ENCODE data around the gene SOX15. TPM values are rescaled to one million over a fixed set of nuclear protein-coding genes. Genes with fewer than 3 reads are reported as not detected.

The SOX15 gene
- total and polyA plus RNA-seq, 10 of the 15 experiments (the other 5 are each of a cell fraction or from before 2014, with no cell fraction given), result 0.06 to 0.53 (median 0.16) TPM; not detected in 2

- DNase-seq (ENCODE audit: low read depth, low spot score) (no peak), ATAC-seq (no peak), FAIRE-seq (peak; percentile 75)
- CTCF ChIA-PET, result interaction anchor here (0.8 to 2.5 kb wide), 7 partner anchors 7 to 134 kb away, joined by 3 to 20 read pairs (median 4); partner anchors contain the start of genes SENP3 and TP53
- Histone ChIP-seq H3K79me2 (ENCODE audit: control insufficient read depth, insufficient read depth, low read length) (no peaks in the 10 kb centered on the region; the same call in 1 of the 2 replicates), H3K36me3 (ENCODE audit: control insufficient read depth in 2 of 2, insufficient read depth in 2 of 2, low read length in 1 of 2) (no peaks in the 10 kb centered on the region), H3K9me3 (replicated peaks; ENCODE audit: control insufficient read depth, insufficient read depth, low read length) (no peaks in the 10 kb centered on the region), H3K27ac (ENCODE audit: control insufficient read depth, insufficient read depth) (peak overlapping the region; percentile 7; the same call in 1 of the 2 replicates), H4K20me1 (ENCODE audit: control insufficient read depth, insufficient read depth) (no peaks in the 10 kb centered on the region), H3K4me3 (no peak overlapping the region), H3K9ac (ENCODE audit: control insufficient read depth, insufficient read depth, low read length) (no peak overlapping the region), H2AFZ (ENCODE audit: control insufficient read depth, low read depth, low read length) (no peak overlapping the region), H3K27me3 (replicated peaks in 1 of 2; ENCODE audit: control insufficient read depth in 2 of 2, insufficient read depth in 2 of 2, low read length in 1 of 2) (no peaks in the 10 kb centered on the region; a peak in 1 of 4 replicates), H3K4me2 (ENCODE audit: control insufficient read depth, insufficient read depth) (peak overlapping the region; percentile 45), H3K4me1 (ENCODE audit: control insufficient read depth, insufficient read depth, low read length) (peaks cover 36% of the 10 kb centered on the region)
- no peak for TF ChIP-seq SMC3 (IDR thresholded peaks at IDR 0.05; ENCODE audit: borderline replicate concordance, low read length)
- no peak for TF ChIP-seq IKZF2 (IDR thresholded peaks at IDR 0.05)
- 0 out of 2 replicates have a peak, but pooled peaks have one; percentile 6 for TF ChIP-seq MTA3 (IDR thresholded peaks at IDR 0.05; ENCODE audit: borderline replicate concordance, low read length)
- 91% methylated on average over 1 of the region's 1 CpG for WGBS (ENCODE audit: insufficient coverage, insufficient replicate concordance, low lambda C conversion rate, missing lambda C conversion rate)
- SMC1A ChIA-PET (ENCODE audit: uncharacterized antibody, unreplicated experiment), result interaction anchor here (2.2 kb wide), 1 partner anchor 38 kb away, joined by 10 read pairs; no protein-coding TSS in a partner anchor
- intact Hi-C loops (cut with micrococcal nuclease; ENCODE audit: unreplicated experiment), result no loop called here
- BruUV-seq (replicated peaks), result no TSS peak
- RAD21 ChIA-PET (ENCODE audit: unreplicated experiment), result interaction anchor here (1.3 to 1.8 kb wide), 2 partner anchors 38 to 39 kb away, joined by 5 to 6 read pairs; no protein-coding TSS in a partner anchor
- POLR2A ChIA-PET, result interaction anchor here (0.7 to 1.0 kb wide), 3 partner anchors 217 to 373 kb away, joined by 3 to 6 read pairs (median 3); partner anchors contain the start of genes ACADVL, ACAP1 and DLG4
- in situ Hi-C loops (cut with MboI), result loop anchor here (25.0 kb wide), 1 partner anchor 516 kb away; the partner anchor contains the start of genes SLC16A11 and SLC16A13
Observed at GRCh38 chr17:7553356-7553755, 36.5 kb downstream of the SOX15 start.

DNA sequence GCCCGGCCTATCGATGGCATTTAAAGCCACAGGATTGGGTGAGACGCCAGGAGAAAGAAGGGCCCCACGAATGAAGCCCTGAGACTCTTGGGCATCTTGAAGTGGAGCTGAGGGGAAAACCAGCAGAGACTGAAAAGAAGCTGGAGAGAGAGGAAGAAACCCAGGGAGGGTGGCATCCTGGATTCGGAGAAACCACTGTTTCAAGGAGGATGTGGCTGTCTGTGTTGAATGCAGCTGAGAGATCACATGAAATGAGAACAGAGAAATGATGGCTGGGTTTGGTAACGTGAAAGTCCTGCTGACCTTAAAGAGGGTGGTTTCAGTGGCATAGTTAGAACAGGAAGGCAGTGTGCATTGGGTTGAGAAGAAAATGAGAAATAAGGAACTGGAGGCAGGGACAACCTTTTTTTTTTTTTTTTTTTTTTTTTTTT is 37.3 kb downstream of the SOX15 start:
- in situ Hi-C loops (cut with MboI), result loop anchor here (25.0 kb wide), 1 partner anchor 515 kb away; the partner anchor contains the start of genes SLC16A11 and SLC16A13
- 0 out of 2 replicates have a peak, but pooled peaks have one; percentile 11 for TF ChIP-seq IRF4 (IDR thresholded peaks at IDR 0.05; ENCODE audit: low read depth, low read length)
- no peak for TF ChIP-seq HDGF (IDR thresholded peaks at IDR 0.05)
- TF ChIP-seq, protein P1, sequence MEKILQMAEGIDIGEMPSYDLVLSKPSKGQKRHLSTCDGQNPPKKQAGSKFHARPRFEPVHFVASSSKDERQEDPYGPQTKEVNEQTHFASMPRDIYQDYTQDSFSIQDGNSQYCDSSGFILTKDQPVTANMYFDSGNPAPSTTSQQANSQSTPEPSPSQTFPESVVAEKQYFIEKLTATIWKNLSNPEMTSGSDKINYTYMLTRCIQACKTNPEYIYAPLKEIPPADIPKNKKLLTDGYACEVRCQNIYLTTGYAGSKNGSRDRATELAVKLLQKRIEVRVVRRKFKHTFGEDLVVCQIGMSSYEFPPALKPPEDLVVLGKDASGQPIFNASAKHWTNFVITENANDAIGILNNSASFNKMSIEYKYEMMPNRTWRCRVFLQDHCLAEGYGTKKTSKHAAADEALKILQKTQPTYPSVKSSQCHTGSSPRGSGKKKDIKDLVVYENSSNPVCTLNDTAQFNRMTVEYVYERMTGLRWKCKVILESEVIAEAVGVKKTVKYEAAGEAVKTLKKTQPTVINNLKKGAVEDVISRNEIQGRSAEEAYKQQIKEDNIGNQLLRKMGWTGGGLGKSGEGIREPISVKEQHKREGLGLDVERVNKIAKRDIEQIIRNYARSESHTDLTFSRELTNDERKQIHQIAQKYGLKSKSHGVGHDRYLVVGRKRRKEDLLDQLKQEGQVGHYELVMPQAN (conservative IDR thresholded peaks at IDR 0.05), result no peak
- no peak for TF ChIP-seq CBX5 (IDR thresholded peaks at IDR 0.05; ENCODE audit: low read depth)
- TF ChIP-seq IKZF2 (IDR thresholded peaks at IDR 0.05), result peak; percentile 96 to 98
- TF ChIP-seq, protein P2, sequence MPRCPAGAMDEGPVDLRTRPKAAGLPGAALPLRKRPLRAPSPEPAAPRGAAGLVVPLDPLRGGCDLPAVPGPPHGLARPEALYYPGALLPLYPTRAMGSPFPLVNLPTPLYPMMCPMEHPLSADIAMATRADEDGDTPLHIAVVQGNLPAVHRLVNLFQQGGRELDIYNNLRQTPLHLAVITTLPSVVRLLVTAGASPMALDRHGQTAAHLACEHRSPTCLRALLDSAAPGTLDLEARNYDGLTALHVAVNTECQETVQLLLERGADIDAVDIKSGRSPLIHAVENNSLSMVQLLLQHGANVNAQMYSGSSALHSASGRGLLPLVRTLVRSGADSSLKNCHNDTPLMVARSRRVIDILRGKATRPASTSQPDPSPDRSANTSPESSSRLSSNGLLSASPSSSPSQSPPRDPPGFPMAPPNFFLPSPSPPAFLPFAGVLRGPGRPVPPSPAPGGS (IDR thresholded peaks at IDR 0.05; ENCODE audit: borderline replicate concordance, insufficient read depth, low read depth, low read length, poor library complexity, severe bottlenecking), result no peak
- no peak for TF ChIP-seq BCL11A (IDR thresholded peaks at IDR 0.05; ENCODE audit: low read depth, low read length)
- TF ChIP-seq PAX5 (IDR thresholded peaks at IDR 0.05; ENCODE audit: borderline replicate concordance, low read depth, low read length), result 0 out of 2 replicates have a peak, but pooled peaks have one; percentile 41
- peak; percentile 87 for TF ChIP-seq IKZF1 (conservative IDR thresholded peaks at IDR 0.05)
- TF ChIP-seq ASH2L (IDR thresholded peaks at IDR 0.05; ENCODE audit: borderline replicate concordance, low read depth), result no peak

More for the DNA sequence above, 37.3 kb downstream of the SOX15 start:
- peaks cover 31% of the 10 kb centered on the region for H3K4me1 ChIP-seq (ENCODE audit: control insufficient read depth, insufficient read depth, low read length)
- peak overlapping the region; percentile 7; the same call in 1 of the 2 replicates for H3K9ac ChIP-seq (ENCODE audit: control insufficient read depth, insufficient read depth, low read length)
- no peak overlapping the region for H2AFZ ChIP-seq (ENCODE audit: control insufficient read depth, low read depth, low read length)
- H3K9me3 ChIP-seq (replicated peaks; ENCODE audit: control insufficient read depth, insufficient read depth, low read length), result no peaks in the 10 kb centered on the region
- no TSS peak for BruUV-seq (replicated peaks)
- DNase-seq (ENCODE audit: low read depth, low spot score) (peak; percentile 95), ATAC-seq (peak; percentile 91), FAIRE-seq (peak; percentile 95)
- intact Hi-C loops (cut with micrococcal nuclease; ENCODE audit: unreplicated experiment), result no loop called here
- 0 out of 2 replicates have a peak overlapping the region, but pooled peaks have one; percentile 31 for H3K4me3 ChIP-seq
- RAD21 ChIA-PET (ENCODE audit: unreplicated experiment), result interaction anchor here (0.7 to 1.8 kb wide), 7 partner anchors 8 to 135 kb away, joined by 3 to 7 read pairs (median 5); partner anchors contain the start of gene TP53
- H3K36me3 ChIP-seq (ENCODE audit: control insufficient read depth in 2 of 2, insufficient read depth in 2 of 2, low read length in 1 of 2), result no peaks in the 10 kb centered on the region
- no peaks in the 10 kb centered on the region for H3K79me2 ChIP-seq (ENCODE audit: control insufficient read depth, insufficient read depth, low read length)
- H3K27me3 ChIP-seq (replicated peaks in 1 of 2; ENCODE audit: control insufficient read depth in 2 of 2, insufficient read depth in 2 of 2, low read length in 1 of 2), result no peaks in the 10 kb centered on the region; a peak in 1 of 4 replicates
- SMC1A ChIA-PET (ENCODE audit: uncharacterized antibody, unreplicated experiment), result interaction anchor here (0.9 to 2.2 kb wide), 6 partner anchors 8 to 598 kb away, joined by 3 to 10 read pairs (median 4); partner anchors contain the start of gene SENP3
- H3K27ac ChIP-seq (ENCODE audit: control insufficient read depth, insufficient read depth), result no peak overlapping the region; the same call in 1 of the 2 replicates
- POLR2A ChIA-PET, result interaction anchor here (0.5 to 1.5 kb wide), 12 partner anchors 7 to 374 kb away, joined by 3 to 6 read pairs (median 3); partner anchors contain the start of genes ACADVL, DLG4, SENP3 and TMEM256
- WGBS (ENCODE audit: insufficient coverage, insufficient replicate concordance, low lambda C conversion rate, missing lambda C conversion rate), result 2% methylated on average over 6 of the region's 6 CpGs
- H4K20me1 ChIP-seq (ENCODE audit: control insufficient read depth, insufficient read depth), result no peaks in the 10 kb centered on the region
- CTCF ChIA-PET, result interaction anchor here (0.6 to 2.5 kb wide), 11 partner anchors 8 to 201 kb away, joined by 3 to 20 read pairs (median 3); partner anchors contain the start of genes FXR2, SENP3 and TP53
- peak overlapping the region; percentile 45 for H3K4me2 ChIP-seq (ENCODE audit: control insufficient read depth, insufficient read depth)
